Vagina (tissue), 2 donors: ENCODE data around the gene TIMM44.

Experiments
- CTCF ChIP-seq, 3 experiments: fragments of 450-650 bp in 2 of 3; fragments of 200-600 bp in 1 of 3; sonication (generic) in 1 of 3; IDR thresholded peaks; one replicate each; pipeline ENCODE4 v1.5.1; 2017 to 2019; ENCODE audit warnings: antibody characterized with exemption in 3 of 3, mild to moderate bottlenecking in 2 of 3, moderate library complexity in 2 of 3
- POLR2A ChIP-seq, 2 donors: fragments of 450-650 bp; IDR thresholded peaks; one replicate each; pipeline ENCODE4 v1.6.1; 2017; ENCODE audit warnings: antibody characterized with exemption in 2 of 2, mild to moderate bottlenecking in 2 of 2, moderate library complexity in 2 of 2

DNA sequence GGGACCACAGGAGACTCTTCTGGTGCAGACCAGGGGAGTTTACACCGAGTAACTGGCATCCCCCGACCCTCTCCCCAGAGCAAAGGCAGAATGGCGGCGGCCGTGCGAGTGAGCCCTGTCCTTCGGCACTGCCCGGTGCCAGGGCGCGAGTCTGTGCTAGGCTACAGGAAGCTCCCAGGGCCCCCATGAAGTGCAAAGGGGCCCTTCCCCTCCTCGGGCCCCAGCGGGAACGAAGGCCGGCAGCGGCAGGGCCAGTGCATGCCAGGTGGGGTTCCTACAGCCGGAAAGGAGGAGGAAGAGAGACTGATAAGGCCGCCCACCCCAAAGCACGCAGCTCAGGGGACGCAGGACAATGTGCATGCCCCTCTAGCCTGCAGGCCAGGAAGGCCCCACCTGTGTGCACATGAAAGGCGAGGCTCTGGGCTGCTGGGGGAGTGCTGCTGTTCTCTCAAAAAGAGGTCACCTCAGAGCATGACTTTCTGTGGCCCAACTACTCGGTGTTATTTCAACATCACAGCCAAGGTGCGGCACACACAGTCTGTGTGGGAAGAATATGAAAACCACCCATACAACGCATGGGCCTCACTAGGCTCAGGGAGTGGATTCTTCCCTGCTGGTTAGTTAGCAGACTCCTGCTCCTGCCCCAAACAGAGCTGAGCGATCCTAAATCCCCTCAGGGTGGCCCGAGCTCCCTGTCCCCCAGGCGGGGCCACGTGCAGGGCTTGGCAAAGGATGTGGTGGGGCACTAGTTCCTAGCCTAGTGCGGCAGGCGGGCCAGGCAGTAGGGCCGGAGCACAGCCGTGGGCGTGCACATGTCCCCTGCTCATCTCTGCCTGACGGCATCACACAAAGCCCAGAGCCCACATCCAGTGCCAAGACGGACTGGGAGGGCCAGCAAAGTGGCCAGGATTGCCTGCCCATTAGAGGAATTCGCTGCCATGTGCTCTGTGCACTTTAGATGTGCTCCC, 28.4 kb upstream of the TIMM44 start:
- TF ChIP-seq CTCF (IDR thresholded peaks at IDR 0.05) (no peak), POLR2A (IDR thresholded peaks at IDR 0.05) (no peak)
